Vagina (tissue), 2 donors: ENCODE data around the gene FLRT2.

Experiments
- POLR2A ChIP-seq, 2 donors: fragments of 450-650 bp; IDR thresholded peaks; one replicate each; pipeline ENCODE4 v1.6.1; 2017; ENCODE audit warnings: antibody characterized with exemption in 2 of 2, mild to moderate bottlenecking in 2 of 2, moderate library complexity in 2 of 2
- TF ChIP-seq, protein P1 (sequence below), 3 experiments: fragments of 450-650 bp in 2 of 3; fragments of 200-600 bp in 1 of 3; sonication (generic) in 1 of 3; IDR thresholded peaks; one replicate each; pipeline ENCODE4 v1.5.1; 2017 to 2019; ENCODE audit warnings: antibody characterized with exemption in 3 of 3, mild to moderate bottlenecking in 2 of 3, moderate library complexity in 2 of 3

DNA sequence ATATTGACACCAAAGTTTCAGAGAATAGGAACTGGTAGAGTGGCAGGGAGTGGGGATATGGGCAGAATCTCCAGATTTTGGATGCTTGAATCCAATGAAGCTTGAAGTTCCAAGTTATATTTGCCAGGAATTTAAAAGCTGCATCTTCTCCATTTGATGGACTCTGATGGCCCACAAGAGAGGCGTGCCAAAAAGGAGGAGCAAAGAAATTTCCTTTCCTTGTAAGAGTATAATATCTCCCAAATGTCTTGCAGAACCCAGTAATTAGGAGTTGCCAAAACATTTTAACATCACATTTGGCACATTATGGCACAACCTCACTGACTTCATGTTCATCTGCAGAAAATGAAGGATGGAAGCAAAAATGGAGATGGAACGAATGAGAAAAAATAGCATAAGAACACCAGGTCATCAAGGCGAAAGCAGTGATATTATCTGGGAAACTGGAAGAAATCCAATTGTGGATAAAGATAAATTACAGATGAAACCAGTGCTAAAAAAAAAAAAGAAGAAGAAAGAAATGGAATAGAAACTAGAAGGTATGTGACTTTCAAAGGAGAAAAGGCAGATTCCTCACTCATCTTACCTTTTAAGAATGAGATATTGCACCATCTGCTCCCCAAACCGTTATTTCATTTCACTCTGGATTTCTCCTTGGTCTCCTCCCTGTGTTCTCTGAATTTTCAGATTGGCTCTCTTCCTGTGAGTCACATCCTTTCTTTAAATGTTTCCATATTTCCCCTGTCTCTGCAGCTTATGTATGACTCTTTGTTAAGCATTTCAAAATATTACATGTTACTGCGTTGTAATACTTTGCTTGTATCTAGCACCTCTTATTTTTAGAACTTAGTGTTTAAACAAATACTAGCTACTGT is 13.5 kb upstream of the FLRT2 start:
- TF ChIP-seq, protein P1, sequence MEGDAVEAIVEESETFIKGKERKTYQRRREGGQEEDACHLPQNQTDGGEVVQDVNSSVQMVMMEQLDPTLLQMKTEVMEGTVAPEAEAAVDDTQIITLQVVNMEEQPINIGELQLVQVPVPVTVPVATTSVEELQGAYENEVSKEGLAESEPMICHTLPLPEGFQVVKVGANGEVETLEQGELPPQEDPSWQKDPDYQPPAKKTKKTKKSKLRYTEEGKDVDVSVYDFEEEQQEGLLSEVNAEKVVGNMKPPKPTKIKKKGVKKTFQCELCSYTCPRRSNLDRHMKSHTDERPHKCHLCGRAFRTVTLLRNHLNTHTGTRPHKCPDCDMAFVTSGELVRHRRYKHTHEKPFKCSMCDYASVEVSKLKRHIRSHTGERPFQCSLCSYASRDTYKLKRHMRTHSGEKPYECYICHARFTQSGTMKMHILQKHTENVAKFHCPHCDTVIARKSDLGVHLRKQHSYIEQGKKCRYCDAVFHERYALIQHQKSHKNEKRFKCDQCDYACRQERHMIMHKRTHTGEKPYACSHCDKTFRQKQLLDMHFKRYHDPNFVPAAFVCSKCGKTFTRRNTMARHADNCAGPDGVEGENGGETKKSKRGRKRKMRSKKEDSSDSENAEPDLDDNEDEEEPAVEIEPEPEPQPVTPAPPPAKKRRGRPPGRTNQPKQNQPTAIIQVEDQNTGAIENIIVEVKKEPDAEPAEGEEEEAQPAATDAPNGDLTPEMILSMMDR (IDR thresholded peaks at IDR 0.05) = no peak
- no peak for TF ChIP-seq POLR2A (IDR thresholded peaks at IDR 0.05)
